ENCODE measurements around the gene SMURF2.
"Not testable (repeated sequence)": the region's sequence is repeated elsewhere in the genome, so short reads cannot be mapped to it uniquely, and the experiment has no call there.

The SMURF2 gene

GRCh38 chr17:64596988-64597387 is 65.1 kb downstream of the SMURF2 start:
- no peak overlapping the region for H3K27ac ChIP-seq (ENCODE audit: low read length)
- H3K27me3 ChIP-seq (ENCODE audit: control insufficient read depth, insufficient read depth, low read length) = no peaks in the 10 kb centered on the region
- no peaks in the 10 kb centered on the region for H3K9me3 ChIP-seq (ENCODE audit: control insufficient read depth, insufficient read depth, low read length)
- peaks cover 3% of the 10 kb centered on the region; the same call in 1 of the 2 replicates for H3K4me1 ChIP-seq (ENCODE audit: control insufficient read depth, insufficient read depth, low read length)
- no CpG with 5 or more reads among the region's 1 CpG for WGBS (ENCODE audit: insufficient coverage, insufficient read length)
- H3K4me3 ChIP-seq (ENCODE audit: low read length) = no peak overlapping the region
- H3K36me3 ChIP-seq (ENCODE audit: control insufficient read depth, insufficient read depth, low read length) = no peaks in the 10 kb centered on the region
- DNase-seq (ENCODE audit: low read depth, low spot score) = no peak

- Histone ChIP-seq H3K9me3 (ENCODE audit: control insufficient read depth, insufficient read depth, low read length) (no peaks in the 10 kb centered on the region), H3K27ac (ENCODE audit: low read length) (no peak overlapping the region), H3K4me3 (ENCODE audit: low read length) (no peak overlapping the region), H3K36me3 (ENCODE audit: control insufficient read depth, insufficient read depth, low read length) (no peaks in the 10 kb centered on the region), H3K4me1 (ENCODE audit: control insufficient read depth, insufficient read depth, low read length) (peaks cover 3% of the 10 kb centered on the region; the same call in 1 of the 2 replicates), H3K27me3 (ENCODE audit: control insufficient read depth, insufficient read depth, low read length) (no peaks in the 10 kb centered on the region)
- no CpG with 5 or more reads among the region's 2 CpGs for WGBS (ENCODE audit: insufficient coverage, insufficient read length)
- no peak for DNase-seq (ENCODE audit: low read depth, low spot score)
Observed at GRCh38 chr17:64596439-64596838, 65.7 kb downstream of the SMURF2 start.

- H3K9me3 ChIP-seq (ENCODE audit: control insufficient read depth, insufficient read depth, low read length) = no peaks in the 10 kb centered on the region
- H3K4me1 ChIP-seq (ENCODE audit: control insufficient read depth, insufficient read depth, low read length) = no peaks in the 10 kb centered on the region
- H3K27ac ChIP-seq (ENCODE audit: low read length) = no peak overlapping the region
- no peak for DNase-seq (ENCODE audit: low read depth, low spot score)
- WGBS (ENCODE audit: insufficient coverage, insufficient read length) = no CpG with 5 or more reads among the region's 1 CpG
- no peaks in the 10 kb centered on the region for H3K27me3 ChIP-seq (ENCODE audit: control insufficient read depth, insufficient read depth, low read length)
- H3K4me3 ChIP-seq (ENCODE audit: low read length) = no peak overlapping the region
- no peaks in the 10 kb centered on the region for H3K36me3 ChIP-seq (ENCODE audit: control insufficient read depth, insufficient read depth, low read length)
Observed at GRCh38 chr17:64591944-64592343, 70.2 kb downstream of the SMURF2 start.

- no CpG with 5 or more reads among the region's 2 CpGs for WGBS (ENCODE audit: insufficient coverage, insufficient read length)
- H3K36me3 ChIP-seq (ENCODE audit: control insufficient read depth, insufficient read depth, low read length) = no peaks in the 10 kb centered on the region
Observed at GRCh38 chr17:64585146-64585545, 77.0 kb downstream of the SMURF2 start.

GRCh38 chr17:64583038-64583437 is 79.1 kb downstream of the SMURF2 start:
- no peak overlapping the region for H3K27ac ChIP-seq (ENCODE audit: low read length)
- H3K4me1 ChIP-seq (ENCODE audit: control insufficient read depth, insufficient read depth, low read length) = no peaks in the 10 kb centered on the region
- no peak for DNase-seq (ENCODE audit: low read depth, low spot score)
- WGBS (ENCODE audit: insufficient coverage, insufficient read length) = no CpG with 5 or more reads among the region's 3 CpGs
- H3K4me3 ChIP-seq (ENCODE audit: low read length) = no peak overlapping the region
- no peaks in the 10 kb centered on the region for H3K36me3 ChIP-seq (ENCODE audit: control insufficient read depth, insufficient read depth, low read length)
- no peaks in the 10 kb centered on the region for H3K27me3 ChIP-seq (ENCODE audit: control insufficient read depth, insufficient read depth, low read length)
- no peaks in the 10 kb centered on the region for H3K9me3 ChIP-seq (ENCODE audit: control insufficient read depth, insufficient read depth, low read length)

More at GRCh38 chr17:64585146-64585545, 77.0 kb downstream of the SMURF2 start:
- no peak overlapping the region for H3K27ac ChIP-seq (ENCODE audit: low read length)
- no peak overlapping the region for H3K4me3 ChIP-seq (ENCODE audit: low read length)
- no peak for DNase-seq (ENCODE audit: low read depth, low spot score)
- no peaks in the 10 kb centered on the region for H3K4me1 ChIP-seq (ENCODE audit: control insufficient read depth, insufficient read depth, low read length)
- H3K27me3 ChIP-seq (ENCODE audit: control insufficient read depth, insufficient read depth, low read length) = no peaks in the 10 kb centered on the region
- no peaks in the 10 kb centered on the region for H3K9me3 ChIP-seq (ENCODE audit: control insufficient read depth, insufficient read depth, low read length)

- no CpG with 5 or more reads among the region's 7 CpGs for WGBS (ENCODE audit: insufficient coverage, insufficient read length)
- no peaks in the 10 kb centered on the region for H3K27me3 ChIP-seq (ENCODE audit: control insufficient read depth, insufficient read depth, low read length)
- H3K27ac ChIP-seq (ENCODE audit: low read length) = no peak overlapping the region
- H3K9me3 ChIP-seq (ENCODE audit: control insufficient read depth, insufficient read depth, low read length) = no peaks in the 10 kb centered on the region
- DNase-seq (ENCODE audit: low read depth, low spot score) = no peak
- no peaks in the 10 kb centered on the region; the same call in 1 of the 2 replicates for H3K36me3 ChIP-seq (ENCODE audit: control insufficient read depth, insufficient read depth, low read length)
- no peaks in the 10 kb centered on the region for H3K4me1 ChIP-seq (ENCODE audit: control insufficient read depth, insufficient read depth, low read length)
- no peak overlapping the region for H3K4me3 ChIP-seq (ENCODE audit: low read length)
Observed at GRCh38 chr17:64580384-64581315, 81.5 kb downstream of the SMURF2 start.

GRCh38 chr17:64579917-64580316 is 82.2 kb downstream of the SMURF2 start:
- Histone ChIP-seq H3K27me3 (ENCODE audit: control insufficient read depth, insufficient read depth, low read length) (no peaks in the 10 kb centered on the region), H3K9me3 (ENCODE audit: control insufficient read depth, insufficient read depth, low read length) (no peaks in the 10 kb centered on the region), H3K36me3 (ENCODE audit: control insufficient read depth, insufficient read depth, low read length) (no peaks in the 10 kb centered on the region; the same call in 1 of the 2 replicates), H3K4me1 (ENCODE audit: control insufficient read depth, insufficient read depth, low read length) (no peaks in the 10 kb centered on the region), H3K4me3 (ENCODE audit: low read length) (no peak overlapping the region), H3K27ac (ENCODE audit: low read length) (no peak overlapping the region)
- no CpG with 5 or more reads among the region's 1 CpG for WGBS (ENCODE audit: insufficient coverage, insufficient read length)
- no peak for DNase-seq (ENCODE audit: low read depth, low spot score)

GRCh38 chr17:64577025-64577424 is 85.1 kb downstream of the SMURF2 start:
- H3K36me3 ChIP-seq (ENCODE audit: control insufficient read depth, insufficient read depth, low read length); H3K27me3 ChIP-seq (ENCODE audit: control insufficient read depth, insufficient read depth, low read length): not testable (repeated sequence)

GRCh38 chr17:64575431-64575830 is 86.7 kb downstream of the SMURF2 start:
- WGBS (ENCODE audit: insufficient coverage, insufficient read length) = no CpG with 5 or more reads among the region's 3 CpGs
- Histone ChIP-seq H3K4me3 (ENCODE audit: low read length) (no peak overlapping the region), H3K4me1 (ENCODE audit: control insufficient read depth, insufficient read depth, low read length) (no peaks in the 10 kb centered on the region), H3K27me3 (ENCODE audit: control insufficient read depth, insufficient read depth, low read length) (no peaks in the 10 kb centered on the region), H3K27ac (ENCODE audit: low read length) (no peak overlapping the region), H3K9me3 (ENCODE audit: control insufficient read depth, insufficient read depth, low read length) (no peaks in the 10 kb centered on the region), H3K36me3 (ENCODE audit: control insufficient read depth, insufficient read depth, low read length) (no peaks in the 10 kb centered on the region; the same call in 1 of the 2 replicates)
- DNase-seq (ENCODE audit: low read depth, low spot score) = no peak

More at GRCh38 chr17:64577025-64577424, 85.1 kb downstream of the SMURF2 start:
- no CpG with 5 or more reads among the region's 4 CpGs for WGBS (ENCODE audit: insufficient coverage, insufficient read length)
- not testable (repeated sequence) for H3K27ac ChIP-seq (ENCODE audit: low read length); H3K4me3 ChIP-seq (ENCODE audit: low read length); DNase-seq (ENCODE audit: low read depth, low spot score); H3K4me1 ChIP-seq (ENCODE audit: control insufficient read depth, insufficient read depth, low read length); H3K9me3 ChIP-seq (ENCODE audit: control insufficient read depth, insufficient read depth, low read length)

- H3K27ac ChIP-seq (ENCODE audit: low read length) = no peak overlapping the region
- WGBS (ENCODE audit: insufficient coverage, insufficient read length) = no CpG with 5 or more reads among the region's 1 CpG
- H3K9me3 ChIP-seq (ENCODE audit: control insufficient read depth, insufficient read depth, low read length) = no peaks in the 10 kb centered on the region
- no peaks in the 10 kb centered on the region; the same call in 1 of the 2 replicates for H3K36me3 ChIP-seq (ENCODE audit: control insufficient read depth, insufficient read depth, low read length)
- H3K27me3 ChIP-seq (ENCODE audit: control insufficient read depth, insufficient read depth, low read length) = no peaks in the 10 kb centered on the region
- no peak for DNase-seq (ENCODE audit: low read depth, low spot score)
- no peaks in the 10 kb centered on the region for H3K4me1 ChIP-seq (ENCODE audit: control insufficient read depth, insufficient read depth, low read length)
- H3K4me3 ChIP-seq (ENCODE audit: low read length) = no peak overlapping the region
Observed at GRCh38 chr17:64574646-64575045, 87.5 kb downstream of the SMURF2 start.

Data from iPS DF 6.9 (cell line).